ENCODE results near the gene CAPN2.
"Not testable (repeated sequence)": the region's sequence is repeated elsewhere in the genome, so short reads cannot be mapped to it uniquely, and the experiment has no call there.

The CAPN2 gene

DNA sequence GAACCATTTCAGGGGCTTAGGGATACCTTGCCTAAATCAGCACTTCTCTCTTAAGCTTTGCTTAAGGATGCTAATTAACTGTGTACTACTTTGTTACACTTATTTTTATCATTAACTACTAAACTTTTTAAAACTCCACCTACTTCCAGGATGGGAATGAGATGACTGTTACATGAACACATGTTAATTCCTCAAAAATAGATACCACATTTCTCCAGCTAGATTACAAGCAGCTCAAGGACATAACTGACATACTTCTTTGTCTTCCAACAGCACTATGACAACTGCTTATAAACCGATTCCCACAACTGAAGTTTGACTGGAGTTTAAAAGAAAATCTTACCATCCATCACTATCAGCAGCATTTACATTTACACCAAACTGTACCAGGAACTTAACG is 79.7 kb downstream of the CAPN2 start:
- no peak for DNase-seq (ENCODE audit: low read depth)

GRCh38 chr1:223793716-223794115 is 81.4 kb downstream of the CAPN2 start:
- DNase-seq (ENCODE audit: low read depth) = no peak

DNA sequence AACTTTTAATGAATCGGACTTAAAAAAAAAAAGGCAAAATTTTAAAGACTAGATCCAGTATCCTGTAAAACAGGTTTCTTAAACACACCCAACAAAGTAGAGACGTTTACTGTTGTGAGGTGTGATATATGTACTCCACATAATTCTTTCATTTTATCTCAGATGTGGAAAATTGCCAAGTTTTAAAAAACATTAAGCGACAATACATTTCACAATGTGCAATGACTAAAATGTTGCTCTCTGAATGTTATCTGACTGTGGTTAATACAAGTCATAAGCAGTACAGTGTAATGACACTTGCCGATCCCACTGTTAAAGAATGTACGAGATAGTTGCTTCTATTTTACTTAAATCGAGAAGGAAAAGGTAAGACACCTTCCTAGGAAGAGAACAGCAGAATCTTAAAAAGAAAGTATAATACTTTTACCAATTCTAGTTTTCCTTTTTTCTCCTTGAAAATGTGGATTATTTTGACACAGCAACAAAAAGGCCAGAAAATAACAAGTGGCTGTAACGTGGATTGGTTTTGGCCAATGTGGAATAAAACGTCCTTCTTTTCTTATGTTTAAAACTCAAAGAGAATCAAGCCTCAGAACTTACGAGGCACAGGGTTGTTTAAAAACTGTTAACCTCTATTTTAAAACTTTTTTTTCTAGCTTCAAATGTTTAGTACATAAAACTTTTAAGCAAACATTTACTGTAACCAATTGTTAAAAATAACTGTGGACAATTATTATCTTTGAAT is 82.0 kb downstream of the CAPN2 start:
- DNase-seq (ENCODE audit: low read depth) = no peak

- no peak for DNase-seq (ENCODE audit: low read depth)
Observed at GRCh38 chr1:223796210-223796609, 83.9 kb downstream of the CAPN2 start.

GRCh38 chr1:223802032-223802431 is 89.7 kb downstream of the CAPN2 start:
- DNase-seq (ENCODE audit: low read depth) = no peak

GRCh38 chr1:223802602-223803001 is 90.3 kb downstream of the CAPN2 start:
- no peak for DNase-seq (ENCODE audit: low read depth)

DNA sequence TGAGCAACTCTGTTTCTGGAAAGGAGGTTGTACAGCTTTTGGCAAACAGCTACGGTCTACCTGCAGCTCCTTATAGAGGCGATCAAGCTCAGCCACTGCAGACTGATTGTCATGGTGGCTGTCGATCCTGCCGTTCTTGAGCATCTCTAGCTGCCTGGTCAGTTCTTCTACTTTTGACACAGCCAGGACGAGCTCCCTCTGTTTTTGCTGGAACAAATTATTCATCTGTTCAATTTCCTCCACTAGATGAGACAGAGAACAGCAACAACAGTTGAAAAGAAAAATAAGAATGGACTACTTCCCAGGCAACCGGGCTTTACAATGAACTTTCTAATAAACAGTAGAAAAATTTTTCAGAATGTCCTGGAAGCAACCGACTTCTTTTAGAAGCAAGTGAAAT is 90.9 kb downstream of the CAPN2 start:
- no peak for DNase-seq (ENCODE audit: low read depth)

DNA sequence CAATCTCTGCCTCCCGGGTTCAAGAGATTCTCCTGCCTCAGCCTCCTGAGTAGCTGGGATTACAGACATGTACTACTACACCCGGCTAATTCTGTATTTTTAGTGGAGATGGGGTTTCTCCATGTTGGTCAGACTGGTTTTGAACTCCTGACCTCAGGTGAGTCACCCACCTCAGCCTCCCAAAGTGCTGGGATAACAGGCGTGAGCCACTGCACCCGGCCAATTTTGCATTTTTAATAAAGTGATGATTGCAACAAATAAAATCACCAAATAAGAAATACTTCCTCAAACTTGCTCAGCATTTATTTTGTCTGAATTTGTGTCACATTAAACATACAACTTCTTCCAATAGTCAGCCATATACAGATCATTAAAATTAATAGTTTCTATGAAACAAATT is 97.6 kb downstream of the CAPN2 start:
- not testable (repeated sequence) for DNase-seq (ENCODE audit: low read depth)

DNA sequence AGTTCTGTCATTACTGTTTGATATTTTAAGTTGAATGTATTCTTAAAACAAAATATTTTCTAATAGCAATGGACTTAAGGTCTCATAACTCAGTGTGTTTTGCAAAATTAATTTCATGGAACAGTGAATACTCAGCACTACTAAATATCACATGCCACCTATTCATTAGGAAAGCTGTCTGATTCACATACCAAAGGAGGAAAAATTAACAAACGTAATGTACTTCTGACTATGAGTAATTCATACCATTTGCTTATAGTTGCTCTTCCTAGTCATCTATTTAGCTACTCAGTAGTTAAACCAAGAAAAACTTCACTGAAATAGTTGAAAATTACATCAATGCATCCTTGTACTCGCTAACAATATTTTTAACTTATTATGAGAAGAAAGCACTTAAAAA is 98.2 kb downstream of the CAPN2 start:
- no peak for DNase-seq (ENCODE audit: low read depth)

GRCh38 chr1:223811634-223812101 is 99.3 kb downstream of the CAPN2 start:
- no peak for DNase-seq (ENCODE audit: low read depth)

GRCh38 chr1:223813645-223814044 is 101.3 kb downstream of the CAPN2 start:
- no peak for DNase-seq (ENCODE audit: low read depth)

GRCh38 chr1:223815020-223815853 is 102.9 kb downstream of the CAPN2 start:
- no peak for DNase-seq (ENCODE audit: low read depth)

- DNase-seq (ENCODE audit: low read depth) = no peak
Observed at GRCh38 chr1:223815865-223816264, 103.5 kb downstream of the CAPN2 start.

GRCh38 chr1:223817265-223817664 is 104.9 kb downstream of the CAPN2 start:
- DNase-seq (ENCODE audit: low read depth) = not testable (repeated sequence)

- DNase-seq (ENCODE audit: low read depth) = no peak
Observed at GRCh38 chr1:223819730-223820514, 107.6 kb downstream of the CAPN2 start.

- DNase-seq (ENCODE audit: low read depth) = no peak
Observed at GRCh38 chr1:223820515-223820858, 108.1 kb downstream of the CAPN2 start.

DNA sequence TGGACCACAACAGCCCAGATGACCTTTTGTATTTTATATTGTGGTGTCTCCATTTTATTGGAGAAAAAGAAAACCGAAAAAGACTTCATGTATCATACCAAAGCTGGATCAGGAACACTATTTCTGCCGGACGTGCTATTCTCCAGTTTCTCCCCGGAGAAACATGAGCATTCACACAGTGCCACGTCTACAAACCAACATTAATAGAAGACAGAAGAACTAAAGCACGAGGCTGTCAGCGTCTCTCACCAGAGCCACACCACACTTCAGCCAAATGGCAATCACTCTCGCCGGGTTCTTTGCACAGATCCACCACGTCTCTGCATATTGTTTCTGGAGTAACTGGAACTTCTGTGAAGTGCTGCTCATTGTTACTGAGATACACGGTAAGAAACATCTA is 108.6 kb downstream of the CAPN2 start:
- DNase-seq (ENCODE audit: low read depth) = no peak

DNA sequence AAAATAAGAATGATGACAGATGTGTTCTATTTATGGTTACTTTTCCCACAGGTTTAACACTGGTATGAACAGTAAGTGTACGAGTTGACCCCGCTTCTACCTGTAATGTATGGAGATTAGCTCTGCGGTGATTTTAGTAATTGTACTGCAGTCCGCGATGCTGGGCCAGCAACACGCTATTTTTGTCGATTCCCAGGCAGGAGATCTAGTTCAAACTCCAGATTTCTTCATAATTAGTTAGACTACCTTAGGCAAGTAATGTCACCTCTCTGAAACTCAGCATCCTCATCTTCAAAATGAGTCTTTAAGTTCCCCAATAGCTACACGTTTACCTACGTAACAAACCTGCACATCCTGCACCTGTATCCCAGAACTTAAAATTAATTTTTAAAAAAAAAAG is 111.9 kb downstream of the CAPN2 start:
- no peak for DNase-seq (ENCODE audit: low read depth)

DNA sequence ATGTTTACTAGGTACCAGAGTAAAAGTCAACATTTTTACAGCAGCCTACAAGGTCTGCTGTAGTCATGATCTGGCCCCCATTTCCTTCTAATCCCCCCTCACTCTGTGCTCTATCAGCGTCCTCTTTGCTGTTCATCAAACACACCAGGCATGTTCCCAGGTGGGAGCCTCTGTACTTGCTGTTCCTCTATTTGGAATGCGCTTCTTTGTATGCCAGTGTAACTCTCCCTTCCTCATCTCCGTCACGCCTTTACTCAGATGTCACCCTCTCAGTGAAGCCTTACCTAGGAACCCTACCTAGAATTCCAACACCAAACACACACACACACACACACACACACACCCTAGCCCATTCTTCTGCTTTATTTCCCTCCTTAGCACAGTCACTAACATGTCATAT is 112.4 kb downstream of the CAPN2 start:
- no peak for DNase-seq (ENCODE audit: low read depth)
